HT-29 (cell line): ENCODE data around the gene BMERB1. TPM values are rescaled to one million over a fixed set of nuclear protein-coding genes. Genes with fewer than 3 reads are reported as not detected.
"Not testable (repeated sequence)": the region's sequence is repeated elsewhere in the genome, so short reads cannot be mapped to it uniquely, and the experiment has no call there.

ENCODE experiments used
- DNase-seq: peaks from one replicate; pipeline ENCODE4 v3.0.0-alpha.2; 2015; ENCODE audit warnings: low spot score
- total RNA-seq: library from RNA; depleted of rRNA; stranded (reverse); fragments of >200 nt; shearing (Covaris generic); gene quantifications from 2 replicates; pipeline ENCODE4 v1.2.3, GENCODE V29; 2014; rRNA removed

The BMERB1 gene
- 0.61 and 1.1 TPM in 2 replicates for total RNA-seq

DNA sequence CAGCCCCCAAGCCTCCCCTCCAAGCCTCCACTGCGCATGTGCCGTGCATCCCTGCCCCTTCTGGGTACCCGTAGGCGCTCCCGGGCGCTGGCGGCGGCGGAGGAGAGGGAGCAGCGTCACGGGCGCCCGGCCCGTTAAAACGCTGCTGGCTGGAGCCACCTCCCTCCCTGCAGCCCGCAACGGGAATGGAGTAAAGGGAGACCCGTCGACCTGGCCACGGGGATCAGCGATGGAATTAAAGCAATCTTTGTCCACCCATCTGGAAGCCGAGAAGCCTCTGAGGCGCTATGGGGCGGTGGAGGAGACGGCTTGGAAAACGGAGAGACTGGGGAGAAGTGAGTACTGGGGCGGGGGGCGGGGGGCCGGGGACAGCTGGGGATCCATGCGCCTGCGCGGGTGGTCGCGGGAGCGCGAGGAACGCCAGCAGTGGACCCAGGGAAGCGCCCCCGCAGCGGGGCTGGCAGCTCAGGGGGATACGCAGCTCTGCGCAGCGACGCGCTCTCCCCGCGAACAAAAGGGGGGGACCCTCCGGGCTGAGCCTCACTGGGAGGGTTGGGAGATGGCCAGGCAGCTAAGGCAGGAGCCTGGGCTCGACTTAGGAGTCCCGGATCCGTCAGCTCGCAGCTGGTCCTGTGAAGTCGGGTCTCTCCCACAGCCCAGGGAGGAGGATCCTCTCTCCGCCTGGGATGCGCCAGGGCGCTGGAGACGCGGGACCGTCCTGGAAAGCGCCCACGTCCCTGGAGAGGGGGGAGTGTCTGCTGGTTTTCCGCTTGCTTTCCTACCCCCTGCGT, at the start of gene BMERB1:
TSS of gene BMERB1 (plus strand) at position 164 of the 791 bp plus-strand sequence. CDS start at position 230, 66 bp downstream.
- DNase-seq, result no peak

DNA sequence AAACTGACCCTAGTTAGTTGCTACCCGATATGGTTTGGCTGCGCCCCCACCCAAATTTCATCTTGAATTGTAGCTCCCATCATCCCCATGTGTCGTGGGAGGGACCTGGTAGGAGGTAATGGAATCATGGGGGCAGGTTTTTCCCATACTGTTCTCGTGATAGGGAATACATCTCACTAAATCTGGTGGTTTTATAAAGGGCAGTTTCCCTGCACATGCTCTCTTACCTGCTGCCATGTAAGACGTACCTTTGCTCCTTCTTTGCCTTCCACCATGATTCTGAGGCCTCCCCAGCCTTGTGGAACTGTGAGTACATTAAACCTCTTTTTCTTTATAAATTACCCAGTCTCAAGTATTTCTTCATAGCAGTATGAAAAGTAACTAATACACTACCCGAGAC, 46.3 kb upstream of the BMERB1 start:
- not testable (repeated sequence) for DNase-seq

DNA sequence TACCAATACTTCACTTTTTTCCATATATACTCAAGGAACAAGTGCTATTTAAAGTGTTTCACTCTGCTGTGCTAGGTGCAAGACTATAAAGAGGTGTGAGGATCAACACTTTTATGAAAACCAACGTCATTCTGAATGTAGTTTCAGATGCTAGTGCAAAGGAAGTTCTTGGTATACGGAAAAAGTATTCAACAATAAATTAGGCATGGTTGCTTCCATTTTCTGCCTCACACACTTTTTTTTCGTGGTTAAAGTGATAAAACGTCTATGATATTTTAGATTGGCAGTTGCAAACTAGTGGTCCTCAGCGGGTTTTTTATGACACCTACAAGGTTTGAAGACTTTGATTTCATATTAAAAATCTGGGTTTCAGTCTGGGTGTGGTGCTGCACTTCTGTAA, 44.5 kb upstream of the BMERB1 start:
- DNase-seq, result not testable (repeated sequence)

DNA sequence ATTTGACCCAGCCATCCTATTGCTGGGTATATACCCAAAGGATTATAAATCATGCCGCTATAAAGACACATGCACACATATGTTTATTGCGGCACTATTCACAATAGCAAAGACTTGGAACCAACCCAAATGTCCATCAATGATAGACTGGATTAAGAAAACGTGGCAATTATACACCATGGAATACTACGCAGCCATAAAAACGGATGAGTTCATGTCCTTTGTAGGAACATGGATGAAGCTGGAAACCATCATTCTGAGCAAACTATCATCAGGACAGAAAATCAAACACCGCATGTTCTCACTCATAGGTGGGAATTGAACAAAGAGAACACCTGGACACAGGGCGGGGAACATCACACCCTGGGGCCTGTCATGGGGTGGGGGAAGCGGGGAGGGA, 41.4 kb upstream of the BMERB1 start:
- DNase-seq, result not testable (repeated sequence)

DNA sequence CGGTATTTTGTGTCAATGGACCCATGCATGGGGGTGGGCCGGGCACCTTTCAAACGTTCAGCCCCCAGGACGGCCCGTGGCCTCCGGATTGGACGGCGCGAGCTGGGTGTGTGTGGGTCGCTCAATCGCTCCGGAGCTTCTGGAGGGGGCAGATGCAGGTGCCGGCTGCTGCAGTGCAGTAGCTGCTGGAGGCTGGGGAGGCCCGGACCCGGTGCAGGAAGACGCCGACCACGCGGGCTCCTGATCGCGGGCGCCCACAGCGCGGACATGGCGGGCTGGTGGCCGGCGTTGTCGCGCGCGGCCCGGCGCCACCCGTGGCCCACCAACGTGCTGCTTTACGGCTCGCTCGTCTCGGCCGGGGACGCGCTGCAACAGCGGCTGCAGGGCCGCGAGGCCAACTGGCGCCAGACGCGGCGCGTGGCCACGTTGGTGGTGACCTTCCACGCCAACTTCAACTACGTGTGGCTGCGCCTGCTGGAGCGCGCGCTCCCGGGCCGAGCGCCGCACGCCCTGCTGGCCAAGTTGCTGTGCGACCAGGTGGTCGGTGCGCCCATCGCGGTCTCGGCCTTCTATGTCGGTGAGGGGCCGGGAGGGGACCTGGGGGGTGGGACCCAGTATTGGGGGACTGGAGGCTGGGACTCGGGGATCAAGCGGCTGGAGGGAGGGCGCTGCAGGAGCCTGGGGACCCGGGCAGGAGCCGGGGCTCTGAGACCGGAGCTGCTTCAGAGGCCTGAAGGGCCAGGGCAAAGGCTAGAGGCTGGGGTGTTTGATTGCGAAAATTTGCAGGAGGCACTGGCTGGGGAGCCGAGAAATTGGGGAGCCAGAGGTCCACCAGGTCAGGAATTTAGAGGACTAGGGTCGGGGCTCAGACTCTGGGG, 38.5 kb upstream of the BMERB1 start, which contains the start of gene MPV17L:
TSS of gene MPV17L (plus strand) at position 124 of the 878 bp plus-strand sequence. CDS start at position 268, 144 bp downstream.
- DNase-seq, result not testable (repeated sequence)

DNA sequence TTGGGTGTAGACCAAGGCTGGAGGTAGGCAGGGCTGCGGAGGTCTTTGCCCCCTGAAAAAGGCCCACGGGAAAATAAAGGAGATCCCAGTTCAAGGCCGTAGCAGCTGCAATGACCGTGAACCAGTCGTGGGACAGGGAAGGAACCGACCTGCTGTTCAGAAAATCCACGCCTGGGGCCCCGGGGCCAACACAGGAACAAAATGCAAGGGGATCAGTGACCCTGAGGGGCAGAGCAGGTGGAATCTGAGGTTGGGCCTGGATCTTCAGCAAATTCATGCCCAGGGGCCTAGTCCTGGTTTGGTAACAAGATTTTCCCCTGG, 37.9 kb upstream of the BMERB1 start:
- not testable (repeated sequence) for DNase-seq

DNA sequence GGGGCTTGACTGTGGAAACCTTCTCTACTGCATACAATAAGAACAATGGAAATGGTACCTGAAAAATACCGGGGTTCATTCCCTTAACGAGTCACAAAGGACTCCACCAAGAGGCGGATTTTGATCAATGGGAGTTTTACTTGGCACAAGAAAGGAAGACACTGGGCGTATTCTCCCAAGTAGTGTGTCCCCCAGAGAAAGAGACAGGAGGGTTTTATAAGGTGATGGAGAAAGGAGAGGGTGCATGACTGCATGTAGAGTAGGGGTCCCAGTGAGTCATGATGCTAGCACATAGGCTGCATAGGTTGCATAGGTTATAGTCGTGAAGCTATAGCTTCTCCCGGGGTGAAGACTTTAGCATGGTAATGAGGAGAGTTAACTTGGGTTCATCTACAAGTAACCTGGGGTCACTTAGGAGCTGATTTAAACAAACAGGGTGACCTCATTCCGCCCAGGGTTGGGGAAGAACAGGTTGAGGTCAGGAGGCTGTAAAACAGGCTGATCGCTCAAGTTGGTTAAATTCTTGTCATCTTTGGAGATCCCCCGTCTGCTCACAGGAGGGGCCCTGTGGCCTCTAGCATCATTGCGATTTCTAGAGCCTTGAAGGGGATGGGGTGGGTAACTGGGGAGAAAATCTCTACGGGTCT, 37.3 kb upstream of the BMERB1 start:
- no peak for DNase-seq

DNA sequence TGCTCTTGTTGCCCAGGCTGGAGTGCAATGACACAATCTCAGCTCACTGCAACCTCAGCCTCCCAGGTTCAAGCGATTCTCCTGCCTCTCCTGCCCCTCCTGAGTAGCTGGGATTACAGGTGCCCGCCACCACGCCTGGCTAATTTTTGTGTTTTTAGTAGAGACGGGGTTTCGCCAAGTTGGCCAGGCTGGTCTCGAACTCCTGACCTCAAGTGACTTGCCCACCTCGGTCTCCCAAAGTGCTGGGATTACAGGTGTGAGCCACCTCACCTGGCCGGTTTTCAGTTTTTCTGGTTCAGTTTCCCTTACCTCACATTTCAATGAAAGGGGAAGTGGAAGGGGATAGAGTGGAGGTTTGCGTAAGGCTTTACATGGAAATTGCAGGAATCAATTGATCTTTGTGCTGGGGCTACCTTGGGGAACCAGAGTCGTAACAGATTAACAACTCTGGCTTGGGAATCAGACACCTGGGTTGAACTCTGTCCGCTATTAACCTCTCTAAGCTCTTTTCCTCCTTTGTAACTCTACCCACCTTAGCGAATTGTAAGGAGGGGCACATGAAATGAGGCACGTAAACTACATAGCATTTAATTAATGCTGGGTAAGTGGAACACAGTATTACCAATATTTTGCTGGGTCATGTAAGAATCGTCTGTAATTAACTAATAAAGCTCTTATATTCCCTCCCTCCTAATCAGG, 35.6 kb upstream of the BMERB1 start:
- DNase-seq, result peak; percentile 30

DNA sequence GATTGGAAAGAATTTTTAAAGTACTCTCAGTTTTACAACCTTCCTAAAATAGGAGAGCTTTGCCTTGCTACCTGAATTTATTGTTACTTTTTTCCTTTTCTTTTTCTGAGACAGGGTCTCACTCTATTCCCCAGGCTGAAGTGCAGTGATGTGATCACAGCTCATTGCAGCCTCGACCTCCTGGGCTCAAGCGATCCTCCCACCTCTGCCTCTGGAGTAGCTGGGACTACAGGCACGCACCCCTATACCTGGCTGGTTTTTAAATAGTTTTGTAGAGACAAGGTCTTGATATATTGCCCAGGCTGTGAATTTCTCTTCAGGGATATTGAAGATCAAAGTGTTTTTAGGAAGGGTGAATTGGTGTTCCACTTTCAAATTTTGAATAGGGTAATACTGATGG, 35.1 kb upstream of the BMERB1 start:
- DNase-seq, result no peak

DNA sequence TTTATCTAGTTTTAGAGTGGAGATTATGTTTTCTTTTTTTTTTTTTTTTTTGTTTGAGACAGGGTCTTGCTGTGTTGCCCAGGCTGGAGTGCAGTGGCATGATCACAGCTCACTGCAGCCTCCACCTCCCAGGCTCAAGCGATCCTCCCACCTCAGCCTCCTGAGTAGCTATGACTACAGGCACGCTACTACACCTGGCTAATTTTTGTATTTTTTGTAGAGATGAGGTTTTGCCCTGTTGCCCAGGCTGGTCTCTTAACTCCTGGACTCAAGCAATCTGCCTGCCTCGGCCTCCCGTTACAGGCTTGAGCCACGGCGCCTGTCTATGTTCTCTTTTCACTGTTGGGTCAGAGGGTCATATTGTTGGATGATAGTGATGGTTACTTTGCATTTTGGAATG, 34.1 kb upstream of the BMERB1 start:
- DNase-seq, result not testable (repeated sequence)

DNA sequence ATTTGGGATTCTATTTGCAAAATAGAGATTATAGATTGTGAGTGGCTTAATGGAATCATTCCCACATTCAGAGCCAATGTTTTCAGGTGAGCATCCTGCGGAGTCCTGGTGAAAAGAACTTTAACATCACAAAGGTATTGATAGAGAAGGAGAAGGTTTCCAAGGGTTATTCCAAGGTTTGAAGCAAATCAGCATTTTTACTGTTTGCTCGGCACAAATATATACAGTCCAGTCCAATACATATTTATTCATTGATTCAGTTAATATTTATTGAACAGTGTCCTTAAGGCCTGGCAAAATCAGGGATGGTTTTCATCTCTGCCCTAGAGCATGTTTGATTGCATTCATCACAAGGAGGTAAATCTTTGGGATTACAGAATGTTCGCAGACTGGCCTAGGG, 32.4 kb upstream of the BMERB1 start:
- DNase-seq, result no peak

DNA sequence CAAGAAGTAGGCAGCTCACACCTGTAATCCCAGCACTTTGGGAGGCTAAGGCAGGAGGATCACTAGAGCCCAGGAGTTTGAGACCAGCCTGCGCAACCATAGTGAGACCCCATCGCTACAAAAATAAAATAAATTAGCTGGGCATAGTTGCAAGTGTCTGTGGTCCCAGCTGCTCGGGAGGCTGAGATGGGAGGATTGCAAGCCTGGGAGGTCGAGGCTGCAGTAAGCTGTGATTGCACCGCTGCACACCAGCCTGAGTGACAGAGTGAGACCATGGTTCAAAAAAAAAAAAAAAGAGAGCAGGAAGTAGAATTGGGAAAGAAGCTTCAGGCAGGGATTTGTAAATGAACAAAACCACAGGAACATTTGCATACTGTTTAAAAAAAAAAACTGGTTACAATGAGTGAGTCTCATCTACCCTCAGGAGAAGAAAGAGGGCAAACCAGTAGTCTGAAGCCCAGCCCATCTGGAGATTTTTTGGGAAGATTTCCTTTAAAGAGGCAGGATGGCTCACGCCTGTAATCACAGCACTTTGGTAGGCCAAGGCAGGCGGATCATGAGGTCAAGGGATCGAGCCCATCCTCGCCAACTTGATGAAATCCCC, 30.9 kb upstream of the BMERB1 start:
- no peak for DNase-seq

DNA sequence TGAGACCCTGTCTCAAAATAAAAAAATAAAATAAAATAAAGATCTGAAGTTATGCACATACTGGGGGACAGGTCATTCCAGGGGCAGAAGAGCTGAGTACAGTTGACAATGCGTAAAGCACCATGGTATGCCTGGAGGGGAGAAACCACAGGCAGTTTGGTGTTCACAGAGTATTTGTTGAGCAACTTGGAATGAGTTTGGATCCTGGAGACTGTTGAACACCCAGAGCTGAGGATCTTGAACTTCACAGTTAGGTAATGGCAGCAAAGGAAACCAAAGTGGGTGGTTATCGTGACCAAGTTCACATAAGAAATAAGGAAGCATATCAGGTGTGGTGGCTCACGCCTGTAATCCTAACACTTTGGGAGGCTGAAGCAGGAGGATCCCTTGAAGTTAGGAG, 30.3 kb upstream of the BMERB1 start:
- not testable (repeated sequence) for DNase-seq

DNA sequence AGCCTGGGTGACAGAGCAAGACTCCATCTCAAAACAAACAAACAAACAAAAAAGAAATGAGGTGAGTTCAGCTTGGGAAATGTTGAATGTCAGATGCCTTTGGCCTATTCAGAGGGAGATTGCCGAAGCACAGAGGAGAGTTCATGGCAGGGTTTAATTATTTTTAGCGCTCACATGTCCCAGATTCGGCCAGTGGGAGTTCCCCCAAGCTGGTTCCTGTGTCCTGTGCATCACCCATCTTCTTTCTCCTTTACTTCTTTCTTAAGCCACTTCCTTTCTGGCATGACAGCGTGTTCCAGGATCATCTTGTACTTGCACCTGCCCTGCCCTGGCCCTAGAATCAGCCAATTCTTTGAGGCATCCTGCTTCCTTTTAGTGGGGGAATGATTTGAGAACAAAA, 29.6 kb upstream of the BMERB1 start:
- no peak for DNase-seq

DNA sequence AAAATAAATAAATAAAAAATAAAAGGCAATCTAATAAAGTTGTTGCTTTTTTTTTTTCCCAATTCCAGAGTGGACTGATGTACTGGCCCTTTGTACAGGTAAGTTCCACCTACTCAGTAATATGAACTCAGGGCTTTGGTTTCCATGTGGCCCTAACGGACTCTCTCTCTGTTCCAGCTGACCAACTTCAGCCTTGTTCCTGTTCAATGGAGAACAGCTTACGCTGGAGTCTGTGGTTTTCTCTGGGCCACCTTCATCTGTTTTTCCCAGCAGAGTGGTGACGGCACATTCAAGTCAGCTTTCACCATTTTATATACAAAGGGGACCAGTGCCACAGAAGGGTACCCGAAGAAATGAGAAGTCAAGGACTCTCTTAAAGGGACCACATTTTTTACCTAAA, 26.6 kb upstream of the BMERB1 start:
- DNase-seq, result not testable (repeated sequence)

DNA sequence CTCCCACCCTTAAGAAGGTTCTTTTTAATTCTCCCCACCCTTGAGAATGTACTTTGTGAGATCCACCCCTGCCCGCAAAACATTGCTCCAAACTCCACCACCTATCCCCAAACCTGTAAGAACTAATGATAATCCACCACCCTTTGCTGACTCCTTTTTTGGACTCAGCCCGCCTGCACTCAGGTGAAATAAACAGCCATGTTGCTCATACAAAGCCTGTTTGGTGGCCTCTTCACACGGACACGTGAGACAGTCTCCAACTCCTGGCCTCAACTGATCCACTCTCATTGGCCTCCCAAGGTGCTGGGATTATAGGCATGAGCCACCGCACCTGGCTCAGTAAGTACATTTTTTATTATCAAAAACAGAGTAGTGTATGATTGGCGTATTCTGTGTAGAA, 24.9 kb upstream of the BMERB1 start:
- DNase-seq, result not testable (repeated sequence)

DNA sequence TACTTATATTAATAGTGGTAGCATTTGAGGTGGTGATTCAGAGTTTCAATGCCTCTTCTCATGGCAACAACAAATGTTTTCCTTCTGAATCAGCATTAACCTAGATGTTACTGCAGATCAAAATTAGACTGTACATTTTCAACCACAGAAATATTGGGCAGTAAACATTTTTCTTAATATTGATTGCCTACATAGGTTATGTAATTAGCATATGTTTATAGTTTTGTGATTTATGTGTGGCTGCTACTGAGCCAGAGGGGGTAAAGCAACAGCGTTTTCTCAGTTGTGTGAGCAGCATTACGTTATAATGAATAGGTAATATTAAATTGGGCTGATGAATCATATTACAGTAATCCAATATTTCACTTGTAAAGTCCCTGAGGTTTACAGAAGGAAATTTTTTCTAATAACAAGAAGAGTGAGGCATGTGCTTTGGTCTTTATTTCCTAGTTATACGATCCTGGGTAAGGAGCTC, 18.8 kb upstream of the BMERB1 start:
- no peak for DNase-seq

DNA sequence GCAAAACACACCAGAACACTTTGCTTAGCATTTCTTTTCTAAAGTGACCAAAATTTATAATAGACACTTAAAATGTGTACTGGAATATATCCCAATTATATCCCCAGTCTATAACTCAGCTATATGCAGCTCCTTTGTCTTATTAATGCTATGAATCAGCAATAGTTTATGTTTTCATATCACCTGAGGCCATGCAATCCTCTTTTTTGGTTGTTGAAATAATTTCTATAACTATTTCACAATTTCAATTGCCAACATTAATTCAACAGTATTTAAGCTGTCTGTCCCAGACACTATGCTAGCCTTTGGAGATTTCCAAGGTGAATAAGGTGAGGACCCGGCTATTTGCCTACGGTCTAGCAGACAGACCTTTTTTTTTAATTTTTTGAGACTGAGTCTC, 17.2 kb upstream of the BMERB1 start:
- DNase-seq, result no peak

DNA sequence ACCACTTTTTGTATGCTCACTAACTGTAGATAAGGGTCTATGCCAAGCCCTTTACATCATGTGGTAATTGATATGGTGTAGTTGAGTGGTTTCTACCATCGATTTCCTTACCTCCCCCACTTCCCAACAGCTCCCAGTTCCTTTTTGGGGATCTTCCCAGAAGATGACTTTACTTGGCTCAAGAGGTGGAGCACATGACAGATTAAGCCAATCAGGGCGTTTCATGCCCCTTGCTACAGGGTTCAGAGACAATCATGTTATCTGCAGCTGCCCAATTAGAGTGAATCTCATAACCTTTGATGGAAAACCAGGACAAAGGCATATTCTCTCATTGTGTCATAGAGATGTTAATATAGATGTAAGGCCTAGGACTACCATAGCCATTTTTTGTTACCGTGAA, 16.2 kb upstream of the BMERB1 start:
- DNase-seq, result no peak

DNA sequence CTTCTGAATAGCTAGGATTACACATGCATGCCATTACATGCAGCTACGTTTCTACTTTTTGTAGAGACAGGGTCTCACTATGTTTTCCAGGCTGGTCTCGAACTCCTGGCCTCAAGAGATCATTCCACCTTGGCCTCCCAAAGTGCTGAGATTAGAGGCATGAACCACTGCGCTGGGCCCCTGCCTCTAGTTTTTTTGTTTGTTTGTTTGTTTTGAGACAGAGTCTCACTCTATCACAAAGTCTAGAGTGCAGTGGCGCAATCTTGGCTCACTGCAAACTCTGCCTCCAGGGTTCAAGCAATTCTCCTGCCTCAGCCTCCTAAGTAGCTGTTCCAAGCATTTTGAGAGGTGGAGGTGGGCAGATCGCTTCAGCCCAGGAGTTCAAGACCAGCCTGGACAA, 12.7 kb upstream of the BMERB1 start:
- not testable (repeated sequence) for DNase-seq

DNA sequence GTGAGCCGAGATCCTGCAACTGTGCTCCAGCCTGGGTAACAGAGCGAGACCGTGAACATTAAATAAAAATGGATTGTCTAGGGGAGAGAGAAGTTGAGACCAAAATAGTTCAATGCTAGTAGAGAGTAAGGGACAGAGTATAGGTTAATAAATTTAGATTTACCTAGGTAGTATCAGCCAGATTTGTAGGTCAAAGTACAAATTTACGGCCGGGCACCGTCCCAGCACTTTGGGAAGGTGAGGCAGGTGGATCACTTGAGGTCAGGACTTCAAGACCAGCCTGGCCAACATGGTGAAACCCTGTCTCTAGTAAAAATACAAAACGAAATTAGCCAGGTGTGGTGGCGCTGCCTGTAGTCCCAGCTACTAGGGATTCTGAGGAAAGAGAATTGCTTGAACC, 12.2 kb upstream of the BMERB1 start:
- no peak for DNase-seq
